ENCODE measurements around the gene CADM4.

GRCh38 chr19:43640424-43640757 lies 741 bp upstream of the CADM4 start:
- no peak for TF ChIP-seq RAD21 (IDR thresholded peaks at IDR 0.05; ENCODE audit: low read length)
- no peak for TF ChIP-seq USF1 (IDR thresholded peaks at IDR 0.05; ENCODE audit: borderline replicate concordance, low read depth)
- TF ChIP-seq NFIC (IDR thresholded peaks at IDR 0.05; ENCODE audit: borderline replicate concordance) = no peak
- TF ChIP-seq POLR2AphosphoS5 (IDR thresholded peaks at IDR 0.05; ENCODE audit: low read depth, low read length) = no peak
- TF ChIP-seq ZBTB33 (IDR thresholded peaks at IDR 0.05; ENCODE audit: borderline replicate concordance, low read depth) = no peak
- no peak for TF ChIP-seq CTCF (IDR thresholded peaks at IDR 0.05)
- TF ChIP-seq MAX (IDR thresholded peaks at IDR 0.05; ENCODE audit: low read depth) = no peak
- TF ChIP-seq FOXM1 (IDR thresholded peaks at IDR 0.05; ENCODE audit: low read depth) = no peak
- TF ChIP-seq REST (IDR thresholded peaks at IDR 0.05; ENCODE audit: low read depth, low read length) = no peak
- no peak for TF ChIP-seq RCOR1 (IDR thresholded peaks at IDR 0.05; ENCODE audit: low read length)
- no peak for TF ChIP-seq RXRA (IDR thresholded peaks at IDR 0.05; ENCODE audit: borderline replicate concordance, low read depth)
- no peak for TF ChIP-seq SIN3A (IDR thresholded peaks at IDR 0.05; ENCODE audit: borderline replicate concordance, low read depth, low read length)
